ENCODE results near the gene S100A2.

- no peak for TF ChIP-seq GATA2 (IDR thresholded peaks at IDR 0.05; ENCODE audit: low read depth, low read length)
- no peak for TF ChIP-seq GATA3 (IDR thresholded peaks at IDR 0.05; ENCODE audit: low read depth, low read length)
These were observed 2.1 kb upstream of the S100A2 start for GRCh38 chr1:153567621-153568366.
